Fibroblast of skin of right biceps (primary cell): ENCODE results near the gene CIRBP.
"Not testable (repeated sequence)": the region's sequence is repeated elsewhere in the genome, so short reads cannot be mapped to it uniquely, and the experiment has no call there.

Experiments used
- DNase-seq: peaks from one replicate; pipeline ENCODE4 v3.0.0-alpha.2; 2013

CIRBP gene

DNA sequence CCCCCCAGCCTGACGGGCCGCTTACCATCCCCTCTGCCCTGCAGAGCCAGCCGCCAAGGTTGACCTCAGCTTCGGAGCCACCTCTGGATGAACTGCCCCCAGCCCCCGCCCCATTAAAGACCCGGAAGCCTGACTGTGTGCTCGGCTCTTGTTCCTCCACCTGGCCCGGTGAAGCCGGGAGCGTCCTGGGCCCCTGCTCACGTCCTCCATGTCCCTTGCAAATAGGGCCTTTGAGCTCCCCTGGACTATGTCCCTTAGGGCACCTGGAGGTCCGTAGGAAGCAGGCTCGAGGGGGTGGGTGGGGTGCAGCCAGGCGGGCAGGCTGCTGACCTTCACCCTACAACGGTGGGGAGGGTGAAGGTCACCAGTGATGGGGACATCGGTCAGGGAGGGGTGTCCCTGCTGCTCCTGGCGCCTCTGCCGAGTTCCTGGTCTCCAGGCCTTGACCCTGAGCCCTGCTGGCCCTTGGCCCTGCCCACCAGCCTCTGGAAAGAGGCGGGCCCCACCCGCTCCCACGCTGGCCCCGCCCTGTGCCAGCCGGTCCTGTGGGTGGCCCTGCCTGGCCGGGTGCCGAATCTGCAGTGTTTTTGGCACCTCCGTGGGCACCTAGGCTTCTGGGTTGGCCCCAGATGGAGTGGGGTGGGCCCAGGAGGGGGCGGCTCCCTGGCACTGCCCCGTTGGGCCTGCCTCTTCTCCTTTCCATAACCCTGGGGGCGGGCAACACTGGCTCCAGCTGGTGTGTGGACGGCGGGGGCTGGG is 24.3 kb upstream of the CIRBP start:
- no peak for DNase-seq

DNA sequence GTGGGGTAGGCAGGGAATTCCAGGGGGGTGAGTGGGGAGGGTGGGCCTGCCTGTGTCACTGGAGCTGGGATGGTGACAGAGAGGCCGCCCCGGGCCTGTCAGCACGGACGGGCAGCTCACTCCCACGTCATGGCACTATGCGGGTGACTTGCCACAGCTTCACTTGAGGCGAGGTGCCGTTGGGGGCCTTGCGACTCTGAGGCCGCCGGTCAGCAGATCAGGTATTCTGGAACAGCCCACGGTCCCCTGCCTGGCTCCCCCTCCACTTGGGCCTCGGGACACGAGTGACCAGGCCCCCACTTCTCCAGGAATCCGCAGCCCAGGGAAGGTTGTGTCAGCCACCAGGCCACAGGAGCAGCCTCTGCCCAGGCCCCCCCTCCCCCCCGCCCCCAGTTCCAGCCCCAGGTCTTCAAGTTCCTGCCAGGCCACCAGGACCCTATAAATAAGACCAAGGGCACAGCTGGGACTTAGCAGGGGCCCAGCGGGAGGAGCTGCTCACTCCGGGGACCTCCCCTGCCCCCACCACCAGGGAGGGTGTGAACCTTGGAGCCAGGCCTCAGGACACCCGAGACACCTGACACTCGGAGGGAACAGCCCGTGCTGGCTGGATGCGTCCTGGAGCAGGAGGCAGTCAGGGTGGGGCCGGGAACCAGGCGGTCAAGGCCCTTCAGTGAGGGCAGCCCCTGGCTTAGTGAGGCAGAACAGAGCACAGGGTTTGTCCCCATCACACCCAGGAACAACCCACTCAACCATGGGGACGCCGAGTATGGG is 23.5 kb upstream of the CIRBP start:
- no peak for DNase-seq

DNA sequence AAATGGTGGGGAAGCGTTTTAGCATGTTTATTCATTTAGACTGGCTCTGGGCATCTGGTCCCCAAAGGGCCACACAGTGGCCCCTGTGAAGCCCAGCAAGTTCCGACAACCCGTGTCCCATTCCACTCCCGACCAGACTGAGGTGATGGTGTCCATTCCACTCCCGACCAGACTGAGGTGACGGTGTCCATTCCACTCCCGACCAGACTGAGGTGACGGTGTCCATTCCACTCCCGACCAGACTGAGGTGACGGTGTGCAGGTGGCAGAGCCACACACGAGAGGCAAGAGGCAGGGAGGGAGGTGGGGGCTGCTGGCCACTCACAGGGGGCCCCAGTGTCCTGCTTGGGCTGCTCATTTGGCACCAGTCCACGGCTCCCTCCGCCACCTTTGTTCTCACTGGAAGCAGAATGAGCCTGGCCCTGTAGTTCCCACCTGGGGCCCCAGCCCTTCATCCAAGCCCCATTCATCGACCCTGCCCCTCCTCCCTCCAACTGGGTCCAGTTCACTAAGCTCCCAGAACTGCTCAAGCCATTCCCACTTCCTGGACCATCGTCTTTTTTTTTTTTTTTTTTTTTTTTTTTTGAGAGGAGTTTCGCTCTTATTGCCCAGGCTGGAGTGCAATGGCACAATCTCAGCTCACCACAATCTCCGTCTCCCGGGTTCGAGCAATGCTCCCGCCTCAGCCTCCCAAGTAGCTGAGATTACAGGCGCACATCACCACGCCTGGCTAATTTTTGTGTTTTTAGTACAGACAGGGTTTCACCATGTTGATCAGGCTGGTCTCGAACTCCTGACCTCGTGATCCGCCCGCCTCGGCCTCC is 22.7 kb upstream of the CIRBP start:
- not testable (repeated sequence) for DNase-seq

DNA sequence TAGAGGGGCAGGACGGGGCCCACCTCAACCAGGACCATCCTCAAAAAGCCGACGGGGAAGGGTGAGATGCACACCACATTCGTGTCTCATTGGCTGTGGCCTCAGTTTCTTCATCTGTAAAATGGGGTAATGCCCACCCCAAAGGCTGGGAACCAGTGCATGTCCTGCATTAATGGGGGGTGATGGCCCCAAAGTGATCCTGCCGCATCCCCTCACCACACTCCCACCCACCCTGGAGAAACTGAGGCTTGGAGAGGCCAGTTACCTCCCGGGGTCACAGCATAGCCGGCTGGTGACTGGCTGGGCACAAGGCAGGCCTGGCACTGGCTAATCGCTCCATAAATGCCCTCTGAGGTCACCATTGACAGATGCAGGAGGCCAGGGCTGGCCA is 21.4 kb upstream of the CIRBP start:
- DNase-seq, result no peak

DNA sequence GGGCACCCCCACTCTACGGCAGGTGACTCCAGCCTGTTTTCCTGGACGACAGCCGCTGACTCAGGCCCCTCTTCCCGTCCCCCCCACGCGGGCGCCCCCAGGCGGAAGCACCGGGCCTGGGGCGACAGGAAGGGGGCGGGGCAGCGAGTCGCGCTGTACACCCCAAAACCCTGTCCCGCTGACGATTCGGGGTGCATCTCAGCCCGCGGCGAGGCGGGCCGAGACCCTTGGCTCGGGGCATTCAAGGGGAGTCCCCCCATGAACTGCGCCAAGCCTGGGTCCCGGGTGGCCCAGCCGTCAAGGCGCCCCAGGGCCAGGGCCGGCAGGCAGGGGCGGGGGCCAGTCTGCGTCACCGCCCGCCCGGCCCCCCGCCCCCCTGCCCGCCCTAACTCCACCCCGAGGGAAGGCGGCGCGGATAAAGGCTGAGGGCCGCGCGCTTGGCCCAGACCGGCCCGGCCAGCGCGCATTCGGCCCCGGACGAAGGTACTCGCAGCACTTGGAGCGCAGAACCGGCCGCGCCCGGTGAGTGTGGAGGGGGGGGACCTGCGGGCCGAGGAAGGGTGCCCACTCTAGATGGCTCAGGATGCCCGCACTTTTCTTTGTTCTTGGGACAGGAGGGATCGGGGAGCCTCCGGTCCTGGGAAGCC is 20.9 kb upstream of the CIRBP start, which contains the start of gene MIDN:
Gene MIDN (plus strand): TSS at position 445 of the 647 bp plus-strand sequence. CDS start 1,714 bp downstream, outside the sequence.
- DNase-seq, result peak; percentile 90

DNA sequence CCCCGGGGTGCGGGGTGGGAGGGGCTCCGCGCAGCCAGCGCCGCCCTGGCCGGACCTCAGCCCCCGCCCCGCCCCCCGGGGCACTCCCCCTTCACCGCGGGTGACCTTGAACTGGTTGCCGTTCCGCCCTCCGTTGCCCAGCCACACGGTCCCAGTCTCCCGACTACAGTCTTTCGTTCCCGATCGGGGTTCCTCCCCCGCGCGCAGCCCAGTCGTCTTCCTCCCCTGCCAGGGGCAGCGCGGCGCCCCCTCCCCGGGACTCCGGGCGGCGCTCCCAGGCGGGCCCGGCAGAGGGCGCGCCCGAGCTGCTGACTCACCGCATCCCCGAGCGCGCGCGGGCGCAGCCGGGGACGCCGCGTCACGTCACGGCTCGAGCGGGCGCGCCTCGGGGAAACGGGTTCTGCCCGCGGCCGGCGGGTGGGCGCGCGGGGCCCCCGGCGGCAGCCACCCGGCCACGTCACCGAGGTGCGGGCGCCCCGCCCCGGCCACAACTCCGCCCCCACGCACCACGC is 20.3 kb upstream of the CIRBP start:
- no peak for DNase-seq

DNA sequence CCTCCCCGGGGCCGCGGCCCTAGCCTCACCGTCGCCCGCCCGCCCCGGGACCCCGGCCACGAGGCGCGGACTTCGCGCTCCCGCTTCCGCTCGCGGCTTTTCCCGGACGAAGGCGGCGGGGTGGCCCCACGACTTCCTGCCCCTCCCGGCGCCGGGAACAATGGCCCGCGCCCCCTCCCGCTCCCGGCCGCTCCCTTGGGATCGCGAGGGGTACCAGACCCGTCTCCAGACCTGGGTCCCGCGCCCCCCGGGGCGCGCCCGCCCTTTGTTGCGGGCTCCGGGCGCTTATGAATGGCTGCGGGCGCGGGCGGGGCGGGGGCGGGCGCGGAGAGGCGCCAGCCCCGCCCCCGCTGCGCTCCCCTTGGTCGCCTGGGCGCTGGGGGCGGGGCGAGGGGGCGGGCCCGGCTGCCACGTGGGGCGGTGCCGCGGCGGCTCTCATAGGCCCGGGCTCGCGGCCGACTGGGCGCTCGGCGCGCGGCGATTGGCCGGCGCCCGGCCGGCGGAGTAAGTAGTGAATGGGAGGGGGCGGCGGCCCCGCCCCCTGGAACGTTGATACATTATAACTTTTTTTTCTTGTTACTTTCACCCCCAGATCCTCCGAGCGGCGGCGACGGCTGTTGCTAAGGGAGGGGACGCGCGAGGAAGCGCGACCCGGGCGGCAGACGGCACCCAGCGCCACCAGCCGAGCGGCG is 19.7 kb upstream of the CIRBP start:
- peak; percentile 98 for DNase-seq

DNA sequence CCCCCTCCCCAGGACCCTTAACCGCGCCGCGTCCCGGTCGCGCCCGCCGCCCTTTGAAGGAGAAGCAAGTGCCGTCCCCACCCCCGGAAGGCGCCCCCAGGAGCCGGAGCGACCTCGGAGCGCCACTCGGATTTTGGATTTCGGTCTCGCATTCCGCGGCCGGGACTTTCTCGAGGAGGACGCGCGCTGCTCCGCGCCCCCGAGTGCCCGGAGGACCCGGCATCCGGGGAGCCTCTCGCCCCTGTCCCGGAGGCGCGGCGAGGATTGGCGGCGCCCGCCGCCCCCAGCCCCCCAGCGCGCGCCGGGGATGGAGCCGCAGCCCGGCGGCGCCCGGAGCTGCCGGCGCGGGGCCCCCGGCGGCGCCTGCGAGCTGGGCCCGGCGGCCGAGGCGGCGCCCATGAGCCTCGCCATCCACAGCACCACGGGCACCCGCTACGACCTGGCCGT is 19.1 kb upstream of the CIRBP start:
- DNase-seq, result no peak

DNA sequence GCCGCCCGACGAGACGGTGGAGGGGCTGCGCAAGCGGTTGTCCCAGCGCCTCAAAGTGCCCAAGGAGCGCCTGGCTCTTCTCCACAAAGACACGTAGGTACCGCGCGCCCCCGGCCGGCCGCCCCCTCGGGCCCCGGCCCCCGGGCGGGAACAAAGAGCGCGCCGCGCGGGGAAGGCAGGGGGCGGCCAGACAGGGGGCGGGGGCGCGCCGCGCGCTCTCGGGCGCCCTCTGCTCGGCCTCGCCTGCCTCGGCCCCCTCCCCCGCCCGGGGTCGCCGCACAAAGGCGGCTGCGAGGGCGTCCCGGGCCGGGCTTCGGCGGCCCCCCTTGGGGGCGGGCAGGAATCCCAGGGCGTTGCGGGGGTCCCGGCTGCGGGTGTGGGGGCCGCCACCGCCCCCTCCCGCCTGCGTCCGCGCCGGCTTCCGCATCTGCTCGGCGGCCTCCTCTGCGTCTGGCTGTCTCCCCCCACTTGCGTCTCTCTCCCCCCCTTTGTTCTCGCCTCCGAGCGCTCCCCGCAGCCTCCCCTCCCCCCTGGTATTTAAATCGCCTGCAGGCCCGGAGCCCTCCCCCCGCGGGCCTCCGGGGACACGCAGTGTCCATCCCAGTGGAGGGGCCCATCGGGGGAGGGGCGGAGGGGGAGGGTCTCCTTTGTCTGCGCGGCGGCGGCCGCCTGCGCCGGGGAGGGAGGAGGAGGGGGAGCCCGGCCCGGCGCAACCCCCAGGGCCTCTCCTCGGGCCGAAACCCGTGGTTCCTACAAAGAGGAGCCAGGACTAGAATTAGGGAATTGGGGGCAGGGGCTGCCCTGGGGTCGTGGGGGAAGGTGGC is 18.5 kb upstream of the CIRBP start:
- DNase-seq, result peak; percentile 85

DNA sequence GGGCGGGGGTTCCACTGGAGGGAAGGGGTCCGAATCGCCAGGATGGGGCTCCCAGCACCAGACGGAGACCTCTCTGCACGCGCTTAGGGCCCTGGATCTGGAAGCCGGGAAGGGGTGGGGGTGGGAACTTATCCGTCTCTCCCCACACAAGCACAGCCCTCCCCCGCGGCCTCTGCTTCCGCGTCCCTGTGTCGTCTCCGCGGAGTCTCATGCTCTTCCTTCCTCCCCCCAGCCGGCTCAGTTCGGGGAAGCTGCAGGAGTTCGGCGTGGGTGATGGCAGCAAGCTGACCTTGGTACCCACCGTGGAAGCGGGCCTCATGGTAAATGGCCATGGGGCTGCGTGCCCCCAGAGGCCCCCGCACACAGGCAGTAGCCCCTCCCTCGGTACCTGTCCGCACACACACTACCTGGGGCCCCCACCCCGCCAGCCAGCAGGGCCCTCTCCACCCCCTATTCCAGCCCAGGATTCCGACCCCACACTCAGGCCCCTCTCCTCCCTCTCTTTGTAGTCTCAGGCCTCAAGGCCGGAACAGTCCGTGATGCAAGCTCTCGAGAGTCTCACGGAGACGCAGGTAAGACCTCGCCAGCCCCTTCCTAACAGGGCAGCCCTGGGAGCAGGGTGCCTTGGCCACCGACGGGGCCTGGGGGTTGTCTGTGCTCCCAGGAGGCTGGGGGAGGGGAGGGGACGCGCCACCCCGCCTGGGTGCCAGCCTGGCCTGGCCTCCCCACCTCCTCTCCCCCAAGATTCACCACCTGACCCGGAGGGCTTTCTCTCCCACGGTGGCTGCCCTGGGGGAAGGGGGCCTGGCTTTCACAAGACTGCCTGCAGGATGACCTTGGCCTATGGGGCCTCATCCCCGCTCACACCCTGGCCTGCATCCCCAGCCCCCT is 17.6 kb upstream of the CIRBP start:
- DNase-seq, result peak; percentile 85

DNA sequence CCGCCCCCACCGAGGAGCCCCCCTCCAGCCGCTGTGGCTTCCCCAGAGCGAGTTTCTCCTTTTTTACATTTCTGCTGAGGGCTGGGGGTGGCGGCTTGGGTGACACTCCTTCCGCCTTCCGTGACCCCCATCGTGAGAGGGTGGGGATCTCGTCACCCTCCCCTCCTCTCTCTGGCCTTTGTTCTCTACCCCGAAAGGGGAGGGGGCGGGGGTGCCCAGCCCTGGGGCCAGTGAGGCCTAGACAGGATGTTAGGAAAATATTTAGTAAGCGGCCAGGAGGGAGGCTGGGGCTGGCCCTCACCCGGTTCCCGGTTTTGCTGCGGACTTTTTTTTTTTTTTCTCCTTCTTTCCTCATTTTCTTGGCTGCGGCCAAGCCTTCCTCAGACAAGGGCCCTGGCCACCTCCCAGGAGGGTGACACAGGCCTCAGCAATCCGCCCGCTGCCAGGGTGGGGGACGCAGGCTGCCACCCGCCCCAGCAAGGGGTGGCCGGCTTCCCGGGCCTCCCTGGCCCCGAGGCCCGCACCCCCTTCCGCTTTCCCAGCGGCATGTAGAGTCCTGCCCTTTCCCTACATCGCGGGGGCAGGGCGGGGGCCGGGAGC is 16.8 kb upstream of the CIRBP start:
- DNase-seq, result peak; percentile 98

DNA sequence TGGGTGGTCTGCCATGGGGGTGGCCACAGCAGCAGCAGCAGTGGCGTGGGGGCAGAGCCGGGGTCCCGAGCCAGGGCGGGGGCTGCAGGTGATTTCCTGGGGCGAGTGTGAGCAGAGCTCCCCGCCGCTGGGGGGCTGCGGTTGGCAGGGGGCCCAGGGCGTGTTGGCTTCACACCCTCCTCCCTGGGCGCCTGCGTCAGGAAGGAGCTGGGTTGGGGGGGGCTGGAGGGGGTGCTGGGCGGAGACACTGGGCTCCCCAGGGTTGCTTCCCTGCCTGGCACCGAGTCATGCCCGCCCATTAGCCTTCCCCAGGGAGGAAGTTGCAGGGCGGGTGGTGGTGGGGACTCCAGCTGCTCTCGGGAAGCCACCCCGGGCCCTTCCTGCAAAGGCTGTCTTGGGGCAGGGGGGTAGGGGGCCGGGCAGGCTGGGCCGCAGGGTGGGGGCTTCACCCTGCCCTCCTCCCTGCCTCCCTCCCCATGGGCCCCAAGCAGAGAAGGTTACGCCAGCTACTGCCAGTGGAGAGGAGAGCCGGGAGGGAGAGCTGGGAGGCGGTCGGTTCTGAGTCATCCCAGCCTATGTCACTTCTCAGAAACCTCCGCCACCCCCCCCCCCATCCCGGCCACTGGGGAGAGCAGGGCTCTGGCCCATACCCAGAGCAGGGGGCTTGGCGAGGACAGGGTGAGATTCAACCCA is 16.2 kb upstream of the CIRBP start:
- peak; percentile 99 for DNase-seq

DNA sequence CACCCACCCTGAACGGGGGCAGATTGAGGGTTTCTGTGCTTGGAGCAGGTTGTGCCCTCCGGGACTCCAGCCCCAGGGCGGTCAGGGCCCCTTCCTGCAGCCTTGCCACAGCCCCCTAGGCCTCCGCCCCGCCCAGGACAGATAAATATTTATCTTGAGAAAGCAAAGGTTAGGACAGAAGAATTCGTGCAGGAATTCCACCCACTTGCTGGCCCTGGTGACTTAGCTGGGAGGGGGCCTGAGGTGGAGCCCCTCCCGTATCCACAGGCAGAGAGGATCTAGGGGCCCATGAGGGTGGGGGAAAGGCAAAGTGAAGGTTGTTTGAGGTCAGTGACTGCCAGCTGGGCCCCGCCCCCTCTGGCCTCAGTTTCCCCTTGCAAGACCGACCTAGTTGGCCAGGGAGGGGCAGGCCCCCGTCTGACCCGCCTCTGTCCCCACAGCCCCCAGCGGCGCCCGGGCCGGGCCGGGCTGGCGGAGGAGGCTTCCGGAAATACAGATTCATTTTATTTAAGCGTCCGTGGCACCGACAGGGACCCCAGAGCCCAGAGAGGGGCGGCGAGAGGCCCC is 15.5 kb upstream of the CIRBP start:
- DNase-seq, result no peak

DNA sequence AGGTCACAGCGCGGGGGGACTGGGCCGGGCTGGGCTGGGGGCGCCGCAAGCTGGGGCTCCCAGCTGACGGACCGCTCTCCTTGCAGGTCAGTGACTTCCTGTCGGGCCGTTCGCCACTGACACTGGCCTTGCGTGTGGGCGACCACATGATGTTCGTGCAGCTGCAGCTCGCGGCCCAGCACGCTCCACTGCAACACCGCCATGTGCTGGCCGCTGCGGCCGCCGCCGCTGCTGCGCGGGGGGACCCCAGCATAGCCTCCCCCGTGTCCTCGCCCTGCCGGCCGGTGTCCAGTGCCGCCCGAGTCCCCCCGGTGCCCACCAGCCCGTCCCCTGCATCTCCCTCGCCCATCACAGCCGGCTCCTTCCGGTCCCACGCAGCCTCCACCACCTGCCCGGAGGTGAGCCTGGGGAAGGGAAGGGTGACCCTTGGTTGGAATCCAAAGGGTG is 15.0 kb upstream of the CIRBP start:
- DNase-seq, result no peak

DNA sequence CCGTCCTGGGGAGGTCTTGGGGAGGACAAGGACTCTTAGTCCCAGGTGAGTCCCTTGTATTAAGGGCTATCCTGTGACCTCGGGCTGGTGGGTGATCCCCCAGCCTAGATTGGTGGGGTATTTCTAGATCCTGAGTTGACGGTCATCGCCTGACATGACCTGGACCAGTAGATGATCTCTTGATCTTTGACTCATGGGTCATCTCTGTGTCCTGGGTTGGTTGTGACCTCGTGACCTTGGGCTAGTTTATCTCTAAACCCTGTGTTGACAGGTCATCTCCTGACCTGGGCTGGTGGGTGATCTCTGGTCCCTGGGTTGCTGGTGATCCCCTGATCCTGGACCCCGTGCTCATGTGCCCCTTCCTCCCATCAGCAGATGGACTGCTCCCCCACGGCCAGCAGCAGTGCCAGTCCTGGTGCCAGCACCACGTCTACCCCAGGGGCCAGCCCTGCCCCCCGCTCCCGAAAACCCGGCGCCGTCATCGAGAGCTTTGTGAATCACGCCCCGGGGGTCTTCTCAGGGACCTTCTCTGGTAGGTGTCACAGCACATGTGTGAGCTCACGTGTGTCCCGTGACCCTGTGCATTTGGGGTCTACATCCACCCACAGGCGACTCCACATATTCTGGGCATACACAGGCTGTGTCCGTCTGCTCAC is 14.5 kb upstream of the CIRBP start:
- no peak for DNase-seq

DNA sequence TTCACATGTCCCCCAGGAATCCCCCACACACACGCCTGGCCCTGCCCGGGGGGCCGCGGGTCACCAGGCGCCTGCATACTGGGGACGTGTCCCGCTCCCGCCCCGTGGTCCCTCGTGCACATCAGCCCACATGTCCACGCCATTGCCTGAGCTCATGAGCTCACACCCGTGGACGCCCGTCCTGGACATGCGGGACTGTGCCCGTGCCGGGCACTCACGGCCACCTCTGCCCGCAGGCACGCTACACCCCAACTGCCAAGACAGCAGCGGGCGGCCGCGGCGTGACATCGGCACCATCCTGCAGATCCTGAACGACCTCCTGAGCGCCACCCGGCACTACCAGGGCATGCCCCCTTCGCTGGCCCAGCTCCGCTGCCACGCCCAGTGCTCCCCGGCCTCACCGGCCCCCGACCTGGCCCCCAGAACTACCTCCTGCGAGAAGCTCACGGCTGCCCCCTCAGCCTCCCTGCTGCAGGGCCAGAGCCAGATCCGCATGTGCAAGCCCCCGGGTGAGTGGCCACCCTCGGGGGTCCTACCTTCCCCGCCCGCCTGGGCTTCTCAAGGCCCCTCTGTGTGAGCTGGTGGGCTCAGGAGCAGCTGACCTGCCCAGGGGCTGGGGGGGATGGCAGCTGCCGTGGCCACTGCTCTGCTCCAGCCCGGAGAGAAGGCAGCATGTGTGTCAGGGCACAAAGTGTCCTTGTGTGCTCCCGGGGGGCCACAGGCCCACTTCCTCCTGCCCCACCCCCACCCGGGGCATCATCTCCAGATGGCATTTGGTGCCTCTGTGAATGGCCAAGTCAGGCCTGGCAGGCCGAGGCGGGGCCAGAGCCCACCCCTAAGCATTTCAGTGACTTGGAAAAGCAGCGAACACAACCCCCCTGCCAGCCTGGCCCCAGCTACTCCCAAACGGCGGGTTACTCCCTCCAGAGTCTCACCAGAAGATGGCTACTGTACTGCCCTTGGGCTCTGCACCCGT is 13.7 kb upstream of the CIRBP start:
- no peak for DNase-seq
